HG02852 (cell line): ENCODE data around the gene STRC.
"Not testable (repeated sequence)": the region's sequence is repeated elsewhere in the genome, so short reads cannot be mapped to it uniquely, and the experiment has no call there.

ENCODE experiments used
- ATAC-seq: cut with Tn5 transposase; IDR thresholded peaks from one replicate; pipeline ENCODE4 v1.9.1; 2021; ENCODE audit warnings: mild to moderate bottlenecking, moderate library complexity; ENCODE audit not compliant: unreplicated experiment

Gene STRC

DNA sequence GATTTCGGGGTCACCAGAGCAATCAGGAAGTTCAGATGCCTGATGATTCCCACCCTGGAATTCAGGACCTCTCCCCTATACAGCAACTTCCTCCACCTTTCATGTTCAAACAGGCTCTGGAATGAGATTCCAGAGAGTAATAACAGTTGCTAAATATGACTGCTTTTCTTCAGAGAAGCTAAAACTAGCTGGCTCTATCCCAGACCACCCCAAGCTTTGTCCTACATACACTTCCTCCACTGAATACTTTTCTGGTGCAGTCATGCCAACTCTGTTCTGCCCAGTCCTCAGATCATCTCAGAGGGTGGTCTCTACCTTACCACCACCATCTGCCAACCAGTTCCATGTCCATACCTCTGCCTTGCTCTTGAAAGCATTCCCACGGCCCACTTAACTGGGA, 52.0 kb downstream of the STRC start:
- not testable (repeated sequence) for ATAC-seq

DNA sequence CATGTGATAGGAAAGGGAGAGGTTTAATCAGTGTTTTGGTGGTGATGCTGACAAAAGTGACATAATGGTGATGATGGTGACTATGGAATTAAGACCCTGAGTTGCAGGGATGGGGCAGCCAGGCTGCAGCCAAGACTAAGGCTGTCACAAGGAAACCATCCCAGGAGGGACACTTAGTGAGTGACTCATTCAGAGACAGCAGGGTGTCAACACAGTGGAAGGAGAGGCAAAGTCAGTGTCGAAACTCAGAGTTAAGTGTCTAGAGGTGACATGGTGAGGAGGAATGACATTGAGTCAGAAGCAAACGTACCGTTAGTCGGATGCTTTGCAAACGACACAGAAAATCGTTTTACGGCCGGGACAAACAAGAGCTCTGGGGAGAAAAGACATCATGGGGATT, 54.8 kb downstream of the STRC start:
- ATAC-seq = not testable (repeated sequence)

DNA sequence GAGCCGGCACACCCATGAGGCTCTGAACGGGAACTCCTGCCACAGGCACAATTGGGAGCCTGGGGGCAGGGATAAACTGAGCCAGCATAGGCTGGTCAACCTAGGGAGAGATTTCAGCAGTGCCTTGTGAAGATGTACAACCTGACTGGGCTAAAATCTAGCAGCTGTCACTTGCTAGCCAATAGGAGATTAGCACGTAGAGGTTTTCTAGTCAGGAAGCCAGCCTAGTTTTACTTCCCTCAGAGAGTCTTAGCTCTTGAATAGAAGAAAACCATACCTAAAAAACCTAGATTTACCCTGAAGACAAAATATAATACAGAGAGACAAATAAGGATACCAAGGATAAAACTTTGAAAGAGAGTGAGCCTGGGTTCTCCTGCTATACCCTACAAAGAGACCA, 55.8 kb downstream of the STRC start:
- not testable (repeated sequence) for ATAC-seq

- no peak for ATAC-seq
These were observed 65.6 kb downstream of the STRC start for GRCh38 chr15:43552986-43553385.

GRCh38 chr15:43552256-43552655, 66.3 kb downstream of the STRC start:
- ATAC-seq = no peak

DNA sequence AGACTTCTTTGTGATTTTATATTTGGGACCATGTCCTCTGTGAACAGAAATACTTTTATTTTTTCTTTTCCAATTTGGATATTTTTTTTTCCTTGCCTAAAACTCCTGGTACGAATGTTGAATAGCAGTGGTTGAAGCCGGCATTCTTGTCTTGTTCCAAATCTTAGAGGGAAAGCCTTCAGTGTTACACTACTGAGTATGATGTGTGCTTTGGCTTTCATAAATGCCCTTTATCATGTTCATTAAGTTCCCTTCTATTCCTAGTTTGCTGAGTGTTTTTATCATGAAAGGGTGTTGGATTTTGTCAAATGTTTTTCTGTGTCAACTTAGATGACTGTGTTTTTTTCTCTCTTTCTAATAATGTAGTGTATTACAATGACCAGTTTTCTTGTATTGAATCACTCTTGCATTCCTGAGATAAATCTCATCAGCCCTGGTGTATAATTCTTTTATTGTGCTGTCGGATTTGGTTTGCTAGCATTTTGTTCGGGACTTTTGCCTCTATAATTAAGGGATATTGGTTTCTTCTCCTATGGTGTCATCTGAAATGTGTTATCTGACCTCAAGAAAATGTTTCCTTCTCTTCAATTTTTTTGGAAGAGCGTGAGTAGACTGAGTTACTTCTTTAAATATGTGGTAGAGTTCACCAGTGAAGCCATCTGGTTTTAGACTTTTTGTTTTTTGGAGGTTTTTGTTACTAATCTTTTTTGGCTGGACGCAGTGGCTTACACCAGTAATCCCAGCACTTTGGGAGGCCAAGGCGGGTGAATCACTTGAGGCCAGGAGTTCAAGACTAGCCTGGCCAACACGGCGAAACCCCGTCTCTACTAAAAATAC, 67.9 kb downstream of the STRC start:
- ATAC-seq = no peak
